ENCODE data around the gene SND1. TPM values are rescaled to one million over a fixed set of nuclear protein-coding genes. Genes with fewer than 3 reads are reported as not detected.

Gene SND1
- total RNA-seq, 2 donors from 2014 or later: 146 to 155 TPM

DNA sequence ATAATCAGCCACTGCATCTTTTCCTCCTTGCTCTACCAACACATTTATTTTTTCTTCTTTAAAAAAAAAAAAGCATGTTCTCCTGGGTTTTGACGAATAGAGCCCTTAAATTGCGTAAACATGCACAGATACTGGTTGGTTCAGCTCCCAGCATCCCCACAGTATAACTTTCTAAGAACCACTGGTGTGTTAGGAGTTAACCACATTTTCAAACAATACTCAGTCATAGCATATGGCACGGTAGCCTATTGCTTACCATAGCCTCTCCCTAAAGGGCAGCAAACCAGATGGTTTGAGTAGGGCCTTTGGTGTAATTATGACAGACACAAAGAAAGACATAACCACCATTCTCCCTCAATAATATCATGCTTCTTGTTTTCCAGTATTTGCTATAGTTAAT, 234.3 kb downstream of the SND1 start:
- Histone ChIP-seq H3K4me3 (no peak overlapping the region), H3K4me1 (peaks cover 61% of the 10 kb centered on the region), H3K27me3 (no peaks in the 10 kb centered on the region), H3K9me3 (no peaks in the 10 kb centered on the region), H3K36me3 (replicated peaks in 1 of 2; ENCODE audit: insufficient read depth in 1 of 2, low read depth in 2 of 2) (peaks cover 4 to 9% of the 10 kb centered on the region in 2 donors), H3K27ac (peak overlapping the region in 2 of 4 donors; percentile 55 to 65)
- intact Hi-C loops (cut with DNase I): no loop called here
- no peak for ATAC-seq
- TF ChIP-seq, protein P1, sequence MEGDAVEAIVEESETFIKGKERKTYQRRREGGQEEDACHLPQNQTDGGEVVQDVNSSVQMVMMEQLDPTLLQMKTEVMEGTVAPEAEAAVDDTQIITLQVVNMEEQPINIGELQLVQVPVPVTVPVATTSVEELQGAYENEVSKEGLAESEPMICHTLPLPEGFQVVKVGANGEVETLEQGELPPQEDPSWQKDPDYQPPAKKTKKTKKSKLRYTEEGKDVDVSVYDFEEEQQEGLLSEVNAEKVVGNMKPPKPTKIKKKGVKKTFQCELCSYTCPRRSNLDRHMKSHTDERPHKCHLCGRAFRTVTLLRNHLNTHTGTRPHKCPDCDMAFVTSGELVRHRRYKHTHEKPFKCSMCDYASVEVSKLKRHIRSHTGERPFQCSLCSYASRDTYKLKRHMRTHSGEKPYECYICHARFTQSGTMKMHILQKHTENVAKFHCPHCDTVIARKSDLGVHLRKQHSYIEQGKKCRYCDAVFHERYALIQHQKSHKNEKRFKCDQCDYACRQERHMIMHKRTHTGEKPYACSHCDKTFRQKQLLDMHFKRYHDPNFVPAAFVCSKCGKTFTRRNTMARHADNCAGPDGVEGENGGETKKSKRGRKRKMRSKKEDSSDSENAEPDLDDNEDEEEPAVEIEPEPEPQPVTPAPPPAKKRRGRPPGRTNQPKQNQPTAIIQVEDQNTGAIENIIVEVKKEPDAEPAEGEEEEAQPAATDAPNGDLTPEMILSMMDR (IDR thresholded peaks at IDR 0.05): no peak
- TF ChIP-seq POLR2A (IDR thresholded peaks at IDR 0.05): no peak
- 46 to 48% methylated on average over 3 of the region's 3 CpGs for WGBS, 2 donors
- DNase-seq: no peak

DNA sequence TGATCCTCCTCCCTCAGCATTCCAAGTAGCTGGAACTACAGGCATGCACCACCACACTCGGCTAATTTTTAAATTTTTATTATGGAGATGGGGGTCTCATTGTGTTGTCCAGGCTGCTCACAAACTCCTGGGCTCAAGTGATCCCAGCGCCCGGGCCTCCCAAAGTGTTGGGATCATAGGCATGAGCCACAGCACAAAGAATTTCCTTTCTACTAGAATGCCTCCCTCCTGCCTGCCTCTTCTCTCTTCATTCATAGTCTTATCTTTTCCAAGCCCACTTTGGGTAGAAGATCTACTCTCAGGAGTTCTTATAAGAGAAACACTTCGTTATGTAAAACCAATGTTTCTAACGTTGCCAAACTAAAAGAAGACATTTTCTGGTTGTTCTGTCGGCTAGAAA, 235.1 kb downstream of the SND1 start:
- no peak for DNase-seq
- TF ChIP-seq, protein P1 (IDR thresholded peaks at IDR 0.05): no peak
- no peak for TF ChIP-seq POLR2A (IDR thresholded peaks at IDR 0.05)

DNA sequence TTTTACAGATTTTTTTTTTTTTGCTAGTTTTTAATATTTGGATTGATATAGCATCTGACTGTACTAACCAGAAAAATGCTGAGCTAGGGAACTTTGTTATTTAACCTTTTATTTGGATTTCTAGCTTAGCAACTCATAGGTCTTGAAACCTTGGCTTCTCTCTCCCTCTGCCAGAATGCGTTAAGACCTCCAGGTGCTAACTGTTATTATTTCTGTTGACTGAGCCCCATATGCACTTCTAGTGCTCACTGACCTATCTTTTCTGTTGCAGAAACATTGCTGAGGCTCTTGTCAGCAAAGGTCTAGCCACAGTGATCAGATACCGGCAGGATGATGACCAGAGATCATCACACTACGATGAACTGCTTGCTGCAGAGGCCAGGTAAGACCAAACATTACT, 235.6 kb downstream of the SND1 start:
- intact Hi-C loops (cut with DNase I): no loop called here
- Histone ChIP-seq H3K4me1 (peaks cover 61% of the 10 kb centered on the region), H3K36me3 (replicated peaks in 1 of 2; ENCODE audit: insufficient read depth in 1 of 2, low read depth in 2 of 2) (peaks cover 4 to 9% of the 10 kb centered on the region in 2 donors), H3K4me3 (no peak overlapping the region), H3K27ac (no peak overlapping the region), H3K27me3 (no peaks in the 10 kb centered on the region), H3K9me3 (no peaks in the 10 kb centered on the region)
- no peak for TF ChIP-seq POLR2A (IDR thresholded peaks at IDR 0.05)
- TF ChIP-seq, protein P1 (IDR thresholded peaks at IDR 0.05): no peak
- ATAC-seq: no peak
- DNase-seq: no peak
- 86 to 93% methylated on average over 3 of the region's 3 CpGs for WGBS, 2 donors

More for the DNA sequence above, 235.1 kb downstream of the SND1 start:
- 87 to 90% methylated on average over 6 of the region's 6 CpGs for WGBS, 2 donors
- Histone ChIP-seq H3K27ac (no peak overlapping the region), H3K4me1 (peaks cover 61% of the 10 kb centered on the region), H3K4me3 (no peak overlapping the region), H3K36me3 (replicated peaks in 1 of 2; ENCODE audit: insufficient read depth in 1 of 2, low read depth in 2 of 2) (peaks cover 4 to 9% of the 10 kb centered on the region in 2 donors), H3K9me3 (no peaks in the 10 kb centered on the region), H3K27me3 (no peaks in the 10 kb centered on the region)
- intact Hi-C loops (cut with DNase I): no loop called here
- no peak for ATAC-seq

DNA sequence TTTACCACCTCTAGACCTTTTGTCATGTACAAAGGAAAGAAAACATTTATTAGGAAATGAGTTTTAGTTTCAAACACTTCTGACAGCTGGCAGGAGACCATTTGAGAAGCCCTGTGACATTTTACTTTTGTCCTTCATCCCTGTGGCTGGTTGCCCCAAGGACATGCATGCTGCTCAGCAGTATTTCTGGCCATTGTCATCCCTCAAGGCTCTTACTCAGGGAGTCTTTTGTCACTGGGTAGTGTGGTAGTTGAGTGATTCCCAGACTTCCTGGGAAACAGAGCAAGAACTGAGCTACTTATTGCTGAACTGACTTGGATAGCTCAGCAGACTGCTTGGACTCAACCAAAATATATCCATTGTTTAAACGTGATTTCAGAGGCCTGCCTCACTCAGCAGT, 236.4 kb downstream of the SND1 start:
- no peak for DNase-seq
- TF ChIP-seq, protein P1 (IDR thresholded peaks at IDR 0.05): no peak
- TF ChIP-seq POLR2A (IDR thresholded peaks at IDR 0.05): no peak
- Histone ChIP-seq H3K27me3 (no peaks in the 10 kb centered on the region), H3K9me3 (no peaks in the 10 kb centered on the region), H3K4me3 (no peak overlapping the region), H3K36me3 (replicated peaks in 1 of 2; ENCODE audit: insufficient read depth in 1 of 2, low read depth in 2 of 2) (peaks cover 4 to 9% of the 10 kb centered on the region in 2 donors), H3K4me1 (peaks cover 53% of the 10 kb centered on the region), H3K27ac (no peak overlapping the region)
- 42 to 52% methylated on average over 1 of the region's 1 CpG for WGBS, 2 donors
- ATAC-seq: no peak
- intact Hi-C loops (cut with DNase I): no loop called here

DNA sequence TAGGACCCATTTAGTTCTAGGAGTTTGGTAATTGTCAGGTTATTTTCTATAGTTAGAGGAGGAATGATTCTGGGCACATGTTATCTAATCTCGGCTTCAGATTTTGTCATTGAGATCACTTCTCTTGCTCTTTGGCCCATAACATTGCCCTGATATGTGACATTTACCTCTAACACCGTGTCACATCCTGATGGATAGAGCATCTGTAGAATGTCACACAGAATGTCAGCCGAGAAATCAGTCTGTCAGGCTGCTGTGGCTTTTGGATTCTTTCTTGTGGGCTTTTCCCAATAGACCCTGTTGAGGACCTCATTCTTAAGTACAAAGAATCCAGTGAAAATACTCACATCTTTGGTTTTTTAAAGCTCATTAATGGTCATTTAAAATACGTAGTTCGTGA, 236.8 kb downstream of the SND1 start:
- Histone ChIP-seq H3K9me3 (no peaks in the 10 kb centered on the region), H3K27me3 (no peaks in the 10 kb centered on the region), H3K27ac (no peak overlapping the region), H3K36me3 (replicated peaks in 1 of 2; ENCODE audit: insufficient read depth in 1 of 2, low read depth in 2 of 2) (peaks cover 4 to 9% of the 10 kb centered on the region in 2 donors), H3K4me3 (no peak overlapping the region), H3K4me1 (peaks cover 49% of the 10 kb centered on the region)
- ATAC-seq (no peak), DNase-seq (no peak)
- TF ChIP-seq POLR2A (IDR thresholded peaks at IDR 0.05): no peak
- TF ChIP-seq, protein P1 (IDR thresholded peaks at IDR 0.05): no peak
- intact Hi-C loops (cut with DNase I): no loop called here
- WGBS, 2 donors: 79 to 89% methylated on average over 5 of the region's 5 CpGs

Data from body of pancreas (tissue), 4 donors.